K562 (cell line): Measurements from ENCODE around the gene AMZ1. TPM values are rescaled to one million over a fixed set of nuclear protein-coding genes. Genes with fewer than 3 reads are reported as not detected.
A peak's percentile ranks its signal among the peaks of the same experiment; 100 is the strongest.

Experiments used
- ARID2 ChIP-seq: fragments of 450-650 bp; IDR thresholded peaks from 2 replicates; pipeline ENCODE4 v1.6.1; 2017; ENCODE audit warnings: antibody characterized with exemption, mild to moderate bottlenecking
- CBX8 ChIP-seq: fragments of 200-600 bp; sonication (generic); IDR thresholded peaks from 2 replicates; pipeline ENCODE4 v1.6.1; 2012; ENCODE audit warnings: borderline replicate concordance, mixed run types, low read depth, mild to moderate bottlenecking, moderate library complexity, mixed read lengths, low read length, control low read depth, inconsistent platforms; ENCODE audit not compliant: poor library complexity, severe bottlenecking; ENCODE audit errors: extremely low read depth
- FOXA3 ChIP-seq, 2 experiments: fragments of 450-650 bp in 1 of 2; sonication (generic) in 1 of 2; formaldehyde crosslinking; IDR thresholded peaks in 1 of 2; conservative IDR thresholded peaks in 1 of 2; 2 replicates each; pipeline versions ENCODE4 v1.4.0 to v1.8.0; 2020 to 2022; ENCODE audit warnings: mild to moderate bottlenecking in 2 of 2, missing genetic modification reagents in 1 of 2
- FOXM1 ChIP-seq, 2 experiments: fragments of 450-650 bp in 1 of 2; sonication (generic) in 1 of 2; formaldehyde crosslinking in 1 of 2; IDR thresholded peaks; 2 replicates each; pipeline versions ENCODE4 v1.6.1 to v1.9.0; 2017 to 2022; ENCODE audit warnings: low read depth in 2 of 2, mild to moderate bottlenecking in 2 of 2, missing genetic modification reagents in 1 of 2, moderate library complexity in 1 of 2
- FOXO4 ChIP-seq: fragments of 450-650 bp; formaldehyde crosslinking; IDR thresholded peaks from 2 replicates; pipeline ENCODE4 v1.4.0; 2020; ENCODE audit warnings: mild to moderate bottlenecking, moderate library complexity
- GTF2E2 ChIP-seq: fragments of 200-800 bp; sonication (Bioruptor generic); IDR thresholded peaks from 2 replicates; pipeline ENCODE4 v1.6.1; 2016; ENCODE audit warnings: missing genetic modification characterization, missing compliant biosample characterization
- LEF1 ChIP-seq: fragments of 450-650 bp; IDR thresholded peaks from 2 replicates; pipeline ENCODE4 v1.6.1; 2016; ENCODE audit warnings: mild to moderate bottlenecking
- PCBP1 ChIP-seq: fragments of 200-400 bp; formaldehyde crosslinking; IDR thresholded peaks from 2 replicates; pipeline ENCODE4 v1.6.1; 2018; ENCODE audit warnings: mild to moderate bottlenecking, low read depth, low read length; ENCODE audit not compliant: poor library complexity, severe bottlenecking
- RBM25 ChIP-seq: fragments of 200-400 bp; formaldehyde crosslinking; IDR thresholded peaks from 2 replicates; pipeline ENCODE4 v1.6.1; 2018; ENCODE audit warnings: low read length, low read depth, moderate library complexity; ENCODE audit not compliant: severe bottlenecking
- SMAD2 ChIP-seq: fragments of 150-350 bp; IDR thresholded peaks from 2 replicates; pipeline ENCODE4 v1.6.1; 2014; ENCODE audit warnings: low read depth, mild to moderate bottlenecking, low read length
- SNRNP70 ChIP-seq: fragments of 200-400 bp; formaldehyde crosslinking; optimal IDR thresholded peaks from 2 replicates; pipeline ENCODE3; 2017; ENCODE audit warnings: low read depth, low read length
- SUPT5H ChIP-seq: fragments of 450-650 bp; IDR thresholded peaks from 2 replicates; pipeline ENCODE4 v1.6.1; 2016
- TBL1XR1 ChIP-seq, 2 experiments: IDR thresholded peaks; 2 replicates each; pipeline ENCODE4 v1.6.1; 2012; ENCODE audit warnings: improper control_type of control experiment in 2 of 2, low read length in 2 of 2, mild to moderate bottlenecking in 1 of 2
- TCF3 ChIP-seq: sonication (generic); formaldehyde crosslinking; IDR thresholded peaks from 2 replicates; pipeline ENCODE4 v1.4.0; 2020; ENCODE audit warnings: mild to moderate bottlenecking, missing genetic modification reagents
- TEAD4 ChIP-seq, 2 experiments: sonication (generic) in 1 of 2; formaldehyde crosslinking in 1 of 2; IDR thresholded peaks; 2 replicates each; pipeline versions ENCODE4 v1.6.1 to v1.8.0; 2012 to 2022; ENCODE audit warnings: borderline replicate concordance in 1 of 2, inconsistent platforms in 1 of 2, low read length in 1 of 2, mild to moderate bottlenecking in 1 of 2, missing genetic modification reagents in 1 of 2
- USF1 ChIP-seq: sonication (generic); formaldehyde crosslinking; IDR thresholded peaks from 2 replicates; pipeline ENCODE4 v1.9.0; 2022; ENCODE audit warnings: mild to moderate bottlenecking, missing genetic modification reagents
- ZFP1 ChIP-seq: fragments of 450-650 bp; formaldehyde crosslinking; IDR thresholded peaks from 2 replicates; pipeline ENCODE4 v1.4.0; 2020; ENCODE audit warnings: mild to moderate bottlenecking, mixed read lengths
- ZNF175 ChIP-seq: fragments of 200-800 bp; sonication (Bioruptor generic); IDR thresholded peaks from 2 replicates; pipeline ENCODE4 v1.6.1; 2016; ENCODE audit warnings: low read depth, mild to moderate bottlenecking, missing genetic modification characterization, missing compliant biosample characterization
- ZNF436 ChIP-seq: fragments of 250-450, 450-650 bp; sonication (Bioruptor Pico); formaldehyde crosslinking; IDR thresholded peaks from 2 replicates; pipeline ENCODE4 v1.7.0; 2020; ENCODE audit warnings: mild to moderate bottlenecking
- ZNF592 ChIP-seq: fragments of 450-650 bp; IDR thresholded peaks from 2 replicates; pipeline ENCODE4 v1.6.1; 2017; ENCODE audit warnings: antibody characterized with exemption, mild to moderate bottlenecking
- polyA plus RNA-seq, 8 experiments: library from polyadenylated mRNA; depleted of rRNA in 4 of 8; stranded (reverse) in 5 of 8; unstranded in 3 of 8; fragments of >200 nt; fragmentation: Nextera tagmentation in 2 of 8; fragmentation: Illumina TruSeq in 1 of 8; extraction: Ambion mirVana in 2 of 8; extraction: Trizol in 1 of 8; gene quantifications; 2 replicates each; pipeline versions ENCODE4 v1.2.1 to v1.2.3, GENCODE V29; 2011 to 2014; ENCODE audit warnings: inconsistent platforms in 1 of 8, missing spikeins in 1 of 8
- total RNA-seq, 7 experiments: library from RNA; depleted of rRNA in 6 of 7; stranded (reverse); fragments of >200 nt in 6 of 7; fragmentation: Illumina TruSeq in 2 of 7; extraction: Trizol in 2 of 7; gene quantifications; 2 replicates each; pipeline versions ENCODE4 v1.2.1 to v1.2.3, GENCODE V29; 2011 to 2021; ENCODE audit warnings: low replicate concordance in 1 of 7

Gene AMZ1
- total and polyA plus RNA-seq, 9 of the 15 experiments (the other 6 are each of a cell fraction or from before 2014, with no cell fraction given), result not detected

GRCh38 chr7:2757904-2758672, 70.1 kb downstream of the AMZ1 start (continued):
- TF ChIP-seq PCBP1, result no peak
- TF ChIP-seq RBM25, result no peak
- TF ChIP-seq TBL1XR1 (IDR thresholded peaks at IDR 0.05; ENCODE audit: low read length in 2 of 2), result peak in 1 of 2 experiments; percentile 66; a peak in 2 of 4 replicates
- 0 out of 2 replicates have a peak, but pooled peaks have one; percentile 17 for TF ChIP-seq ZNF175
- TF ChIP-seq USF1 (CRISPR knock-in tag), result peak; percentile 43; the same call in 1 of the 2 replicates
- TF ChIP-seq FOXM1 (IDR thresholded peaks at IDR 0.05; ENCODE audit: low read depth), result peak; percentile 63; the same call in 1 of the 2 replicates
- TF ChIP-seq FOXM1 (CRISPR knock-in tag; IDR thresholded peaks at IDR 0.05; ENCODE audit: low read depth), result no peak
- no peak for TF ChIP-seq FOXO4
- TF ChIP-seq LEF1, result peak; percentile 91
- TF ChIP-seq ARID2, result no peak
- TF ChIP-seq GTF2E2 (tag), result no peak
- no peak for TF ChIP-seq SMAD2
- no peak for TF ChIP-seq SNRNP70
- no peak for TF ChIP-seq CBX8
- TF ChIP-seq FOXA3 (CRISPR knock-in tag; conservative IDR thresholded peaks at IDR 0.05 in 1 of 2, IDR thresholded peaks at IDR 0.05 in 1 of 2), result peak; percentile 36 to 51; a peak in 3 of 4 replicates
- peak; percentile 62; the same call in 1 of the 2 replicates for TF ChIP-seq TCF3 (CRISPR knock-in tag)
- TF ChIP-seq ZNF592, result peak; percentile 80
- no peak for TF ChIP-seq SUPT5H
- TF ChIP-seq TEAD4 (IDR thresholded peaks at IDR 0.05; ENCODE audit: low read length), result peak; percentile 58
- TF ChIP-seq TEAD4 (CRISPR knock-in tag; IDR thresholded peaks at IDR 0.05; ENCODE audit: borderline replicate concordance), result no peak
- no peak for TF ChIP-seq ZFP1
- no peak for TF ChIP-seq ZNF436 (CRISPR knock-in tag)
